Stimulated activated CD4-positive, alpha-beta T cell treated with anti-CD3 and anti-CD28 coated beads, Interleukin-2, amount 100 ng/mL, for 24 hours (primary cell): ENCODE measurements around the gene WDCP.
"Not testable (repeated sequence)": the region's sequence is repeated elsewhere in the genome, so short reads cannot be mapped to it uniquely, and the experiment has no call there.

ENCODE experiments used
- DNase-seq, 2 donors: peaks; one replicate each; pipeline ENCODE4 v3.0.0-alpha.2; 2020

WDCP gene, protein sequence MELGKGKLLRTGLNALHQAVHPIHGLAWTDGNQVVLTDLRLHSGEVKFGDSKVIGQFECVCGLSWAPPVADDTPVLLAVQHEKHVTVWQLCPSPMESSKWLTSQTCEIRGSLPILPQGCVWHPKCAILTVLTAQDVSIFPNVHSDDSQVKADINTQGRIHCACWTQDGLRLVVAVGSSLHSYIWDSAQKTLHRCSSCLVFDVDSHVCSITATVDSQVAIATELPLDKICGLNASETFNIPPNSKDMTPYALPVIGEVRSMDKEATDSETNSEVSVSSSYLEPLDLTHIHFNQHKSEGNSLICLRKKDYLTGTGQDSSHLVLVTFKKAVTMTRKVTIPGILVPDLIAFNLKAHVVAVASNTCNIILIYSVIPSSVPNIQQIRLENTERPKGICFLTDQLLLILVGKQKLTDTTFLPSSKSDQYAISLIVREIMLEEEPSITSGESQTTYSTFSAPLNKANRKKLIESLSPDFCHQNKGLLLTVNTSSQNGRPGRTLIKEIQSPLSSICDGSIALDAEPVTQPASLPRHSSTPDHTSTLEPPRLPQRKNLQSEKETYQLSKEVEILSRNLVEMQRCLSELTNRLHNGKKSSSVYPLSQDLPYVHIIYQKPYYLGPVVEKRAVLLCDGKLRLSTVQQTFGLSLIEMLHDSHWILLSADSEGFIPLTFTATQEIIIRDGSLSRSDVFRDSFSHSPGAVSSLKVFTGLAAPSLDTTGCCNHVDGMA

DNA sequence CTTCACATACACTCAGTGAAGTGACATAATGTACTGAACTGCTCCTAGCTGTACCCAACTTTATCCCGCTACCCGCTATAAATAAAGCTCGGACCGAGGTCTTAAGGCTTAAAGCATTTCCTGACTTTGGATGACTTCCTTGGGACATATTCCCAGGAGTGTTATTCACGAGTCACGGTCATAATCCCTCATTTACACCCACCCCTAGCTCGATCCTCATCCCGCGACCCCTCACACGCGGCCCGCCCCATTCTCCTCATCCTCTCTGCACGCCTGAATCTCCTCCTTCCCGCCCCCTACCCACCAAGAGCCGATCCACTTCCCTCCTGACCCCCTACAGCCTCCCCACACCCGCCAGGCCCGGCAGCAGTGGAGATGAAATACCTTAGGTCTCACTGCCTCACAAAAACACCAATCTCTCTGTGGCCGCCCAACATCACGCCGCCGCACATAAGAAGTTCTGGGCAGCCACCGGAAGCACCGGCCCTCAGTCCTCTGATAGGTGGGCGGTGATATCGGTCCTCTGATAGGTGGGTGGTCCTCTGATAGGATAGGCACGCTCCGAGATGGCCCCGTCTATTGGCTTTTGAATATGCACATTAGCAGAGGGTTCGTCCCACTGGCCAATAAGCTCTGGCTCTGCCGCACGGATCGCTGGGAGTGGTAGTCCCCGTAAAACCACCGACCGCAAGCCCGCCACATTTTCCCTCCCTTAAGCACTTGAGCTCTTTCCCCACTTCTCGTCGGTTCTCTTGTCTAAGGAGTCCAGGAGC lies at the start of gene WDCP:
Gene WDCP (minus strand): TSS at position 462 of the 773 bp plus-strand sequence. CDS start 7,897 bp downstream, outside the sequence.
- peak; percentile 91 for DNase-seq

DNA sequence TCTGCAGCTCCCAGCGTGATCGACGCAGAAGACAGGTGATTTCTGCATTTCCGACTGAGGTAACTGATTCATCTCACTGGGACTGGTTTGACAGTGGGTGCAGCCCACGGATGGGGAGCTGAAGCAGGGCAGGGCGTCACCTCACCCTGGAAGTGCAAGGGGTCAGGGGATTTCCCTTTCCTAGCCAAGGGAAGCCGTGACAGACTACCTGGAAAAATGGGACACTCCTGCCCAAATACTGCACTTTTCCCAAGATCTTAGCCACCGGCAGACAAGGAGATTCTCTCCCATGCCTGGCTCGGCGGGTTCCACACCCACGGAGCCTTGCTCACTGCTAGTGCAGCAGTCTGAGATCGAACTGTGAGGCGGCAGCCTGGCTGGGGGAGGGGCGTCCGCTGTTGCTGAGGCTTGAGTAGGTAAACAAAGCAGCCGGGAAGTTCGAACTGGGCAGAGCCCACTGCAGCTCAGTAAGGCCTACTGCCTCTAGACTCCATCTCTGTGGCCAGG lies 48.0 kb upstream of the WDCP start:
- not testable (repeated sequence) for DNase-seq

DNA sequence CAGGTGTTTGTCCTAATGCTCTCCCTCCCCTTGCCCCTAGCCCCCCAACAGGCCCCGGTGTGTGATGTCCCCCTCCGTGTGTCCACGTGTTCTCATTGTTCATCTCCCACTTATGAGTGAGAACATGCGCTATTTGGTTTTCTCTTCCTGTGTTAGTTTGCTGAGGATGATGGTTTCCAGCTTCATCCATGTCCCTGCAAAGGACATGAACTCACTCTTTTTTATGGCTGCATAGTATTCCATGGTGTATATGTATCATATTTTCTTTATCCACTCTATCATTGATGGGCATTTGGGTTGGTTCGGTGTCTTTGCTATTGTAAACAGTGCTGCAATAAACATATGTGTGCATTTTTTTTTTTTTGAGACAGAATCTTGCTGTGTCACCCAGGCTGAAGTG lies 46.1 kb upstream of the WDCP start:
- DNase-seq, result not testable (repeated sequence)

DNA sequence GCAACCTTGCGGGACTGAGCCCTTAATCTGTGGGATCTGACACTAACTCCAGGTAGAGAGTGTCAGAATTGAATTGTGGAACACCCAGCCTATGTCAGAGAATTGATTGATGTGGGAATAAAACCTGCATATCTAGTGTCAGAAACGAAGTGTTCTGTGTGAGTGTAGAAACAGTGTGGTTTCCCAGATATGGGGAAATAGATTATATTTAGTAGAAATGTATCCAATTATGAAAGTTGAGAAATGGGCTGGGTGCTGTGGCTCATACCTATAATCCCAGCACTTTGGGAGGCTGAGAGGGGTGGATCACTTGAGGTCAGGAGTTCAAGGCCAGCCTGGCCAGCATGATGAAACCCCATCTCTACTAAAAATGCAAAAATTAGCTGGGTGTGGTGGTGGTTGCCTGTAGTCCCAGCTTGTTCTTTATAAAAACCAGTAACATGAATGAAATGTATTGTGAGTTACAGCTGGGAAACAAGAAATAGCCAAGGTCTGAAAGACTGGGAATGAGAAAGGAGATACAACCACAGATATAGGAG lies 41.7 kb upstream of the WDCP start:
- no peak for DNase-seq

DNA sequence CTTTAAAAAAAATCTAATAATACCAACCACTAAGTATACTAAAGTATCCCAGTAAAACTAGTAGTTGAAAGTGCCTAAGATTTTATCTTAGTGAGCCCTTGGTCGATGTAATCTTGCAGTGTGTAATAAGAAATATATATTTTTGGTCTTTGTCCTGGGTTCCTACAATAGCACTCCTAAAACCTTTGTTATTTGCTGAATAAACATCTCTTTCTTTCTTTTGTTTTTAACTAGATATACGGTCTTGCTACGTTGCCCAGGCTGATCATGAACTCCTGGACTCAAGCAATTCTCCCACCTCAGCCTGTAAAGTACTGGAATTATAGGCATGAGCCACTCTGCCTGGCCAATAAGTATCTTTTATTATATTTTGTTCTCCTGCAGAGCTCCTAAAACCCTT lies 39.8 kb upstream of the WDCP start:
- no peak for DNase-seq

DNA sequence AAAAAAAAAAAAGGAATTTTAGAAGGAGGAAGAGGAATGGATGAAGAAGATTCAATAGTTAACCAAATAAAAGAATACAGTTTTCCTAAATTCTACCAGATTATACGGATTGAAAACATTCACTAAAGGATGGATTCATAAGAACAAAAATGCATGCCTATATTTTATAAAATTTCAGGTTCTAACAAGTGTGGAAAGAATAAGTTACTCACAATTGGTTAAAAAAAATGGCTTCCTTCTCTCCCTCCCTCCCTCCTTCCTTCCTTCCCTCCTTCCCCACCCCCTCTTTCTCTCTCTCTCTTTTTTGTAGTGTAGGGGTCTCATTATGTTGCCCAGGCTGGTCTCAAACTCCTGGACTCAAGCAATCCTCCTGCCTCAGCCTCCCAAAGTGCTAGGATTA lies 39.0 kb upstream of the WDCP start:
- no peak for DNase-seq

DNA sequence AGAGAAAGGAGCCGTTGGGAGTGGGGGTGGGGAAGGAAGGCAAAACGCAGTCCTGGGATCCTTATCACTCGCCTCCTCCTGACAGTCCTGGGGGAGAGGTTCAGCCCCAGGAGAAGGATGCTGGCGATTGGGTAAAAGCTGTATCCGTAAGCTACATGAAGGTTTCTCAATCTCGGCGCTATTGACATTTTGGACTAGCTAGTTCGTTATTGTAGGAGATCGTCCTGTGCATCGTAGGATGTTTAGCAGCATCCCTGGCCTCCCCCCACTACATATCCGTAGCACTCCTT lies 38.0 kb upstream of the WDCP start:
- DNase-seq, result no peak

DNA sequence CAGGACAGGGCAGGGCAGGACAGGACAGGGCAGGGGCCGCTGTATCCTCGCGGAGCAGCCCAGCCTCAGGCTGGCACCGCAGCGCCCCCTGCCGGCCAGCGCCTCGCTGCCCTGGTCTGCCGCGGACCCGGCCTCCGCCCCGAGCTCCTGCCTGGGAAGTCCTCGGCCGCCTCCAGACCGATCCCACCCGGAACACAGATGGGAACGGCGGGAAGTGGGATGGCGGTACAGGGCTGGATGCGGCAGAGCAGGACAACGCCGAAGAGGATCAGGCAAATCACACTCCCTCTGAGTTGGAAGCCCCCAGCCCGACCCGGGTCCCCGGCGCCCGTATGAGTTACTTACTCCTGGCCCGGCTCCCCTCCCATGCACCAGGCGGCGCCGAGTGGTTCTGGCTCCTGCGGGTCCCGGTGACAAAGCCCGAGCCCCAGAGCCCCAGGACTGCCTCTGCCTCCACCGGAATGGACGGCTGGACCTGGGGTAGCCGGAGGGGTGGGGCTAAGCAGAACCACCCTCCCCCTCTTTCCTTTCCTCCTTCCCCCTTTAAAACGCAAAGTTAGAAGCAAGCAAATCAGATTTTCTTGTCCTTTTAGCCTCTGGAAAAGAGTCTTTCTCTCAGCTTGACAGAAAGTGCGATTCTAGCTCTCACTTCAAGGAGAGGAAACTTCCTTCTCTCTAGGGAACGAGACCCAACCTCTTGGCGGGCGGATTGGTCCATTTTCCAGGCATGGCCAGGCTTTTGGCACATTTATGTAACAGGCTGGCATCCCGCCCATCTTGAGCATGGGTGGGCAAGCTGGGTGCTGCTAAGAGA lies 37.4 kb upstream of the WDCP start, which contains the start of gene TP53I3:
Gene TP53I3 (minus strand): TSS at position 449 of the 814 bp plus-strand sequence. CDS start 508 bp downstream, outside the sequence.
- peak; percentile 86 to 88 for DNase-seq

DNA sequence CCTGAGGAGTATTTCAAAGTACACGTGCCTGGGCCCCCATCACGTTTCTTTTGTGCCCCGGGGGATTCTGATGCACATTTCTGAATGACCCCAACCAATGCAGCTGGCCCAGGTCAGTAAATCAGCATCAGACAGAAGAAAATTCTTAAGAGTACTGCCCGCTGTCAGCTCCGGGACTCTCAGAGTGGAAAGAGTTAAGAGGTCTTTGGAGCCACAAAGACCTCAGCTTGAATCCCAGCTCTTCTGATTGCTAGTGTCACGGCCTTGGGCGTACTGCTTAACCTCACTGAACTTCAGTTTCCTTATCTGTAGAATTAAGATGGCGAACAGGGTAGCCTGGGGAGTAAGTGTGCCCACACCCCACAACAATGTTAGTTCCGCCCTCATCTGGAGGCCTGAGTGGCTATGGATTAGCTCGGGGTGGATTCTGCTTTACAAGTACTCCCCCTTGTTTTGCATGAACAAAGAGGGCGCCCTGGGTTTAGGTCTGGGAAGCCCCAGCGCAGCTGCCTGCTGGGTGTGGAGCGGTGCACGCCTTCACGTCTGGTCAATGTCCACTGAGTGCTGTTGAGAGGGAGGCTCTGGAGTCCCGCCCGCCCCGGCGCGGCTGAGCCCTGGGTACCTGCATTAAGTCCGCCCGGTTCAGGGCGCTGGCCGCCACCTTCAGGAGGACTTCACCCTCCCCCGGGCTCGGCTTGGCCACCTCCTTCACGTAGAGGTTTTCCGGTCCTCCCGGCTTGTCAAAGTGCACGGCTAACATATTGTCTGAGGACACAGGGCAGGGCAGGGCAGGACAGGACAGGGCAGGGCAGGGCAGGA lies 36.6 kb upstream of the WDCP start:
- no peak for DNase-seq

DNA sequence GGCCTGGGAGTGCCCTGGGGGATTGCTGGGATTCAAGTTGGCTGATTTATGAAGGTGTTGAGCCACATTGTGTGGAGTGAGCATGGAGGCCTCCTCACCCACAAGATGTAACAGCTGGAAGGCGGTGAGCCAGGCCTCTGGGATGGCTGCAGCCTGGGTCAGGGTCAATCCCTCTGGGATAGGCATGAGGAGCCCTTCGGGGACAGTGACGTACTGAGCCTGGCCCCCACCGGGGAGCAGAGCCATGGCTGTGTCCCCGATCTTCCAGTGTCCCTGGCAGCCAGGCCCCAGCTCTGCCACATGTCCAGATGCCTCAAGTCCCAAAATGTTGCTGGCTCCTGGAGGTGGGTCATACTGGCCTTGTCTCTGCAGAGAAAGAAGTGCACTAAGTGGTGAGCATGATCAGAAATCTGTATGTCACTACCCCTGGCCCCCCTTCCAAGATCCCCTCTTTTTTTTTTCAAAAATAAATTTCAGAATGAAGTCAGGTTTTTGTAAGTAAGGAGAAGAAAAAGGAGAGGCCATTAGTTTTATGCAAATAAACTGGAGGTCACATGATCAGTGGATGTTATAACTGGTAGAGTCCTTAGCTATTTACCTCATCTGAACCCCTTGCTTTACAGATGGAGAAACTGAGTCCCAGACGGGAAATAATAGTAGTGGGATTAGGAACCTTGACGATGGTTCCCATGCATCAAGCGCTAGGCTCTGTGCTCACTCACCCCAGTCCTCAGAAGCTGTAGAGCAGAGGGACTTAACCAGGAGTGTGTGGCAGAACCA lies 35.8 kb upstream of the WDCP start:
- no peak for DNase-seq

DNA sequence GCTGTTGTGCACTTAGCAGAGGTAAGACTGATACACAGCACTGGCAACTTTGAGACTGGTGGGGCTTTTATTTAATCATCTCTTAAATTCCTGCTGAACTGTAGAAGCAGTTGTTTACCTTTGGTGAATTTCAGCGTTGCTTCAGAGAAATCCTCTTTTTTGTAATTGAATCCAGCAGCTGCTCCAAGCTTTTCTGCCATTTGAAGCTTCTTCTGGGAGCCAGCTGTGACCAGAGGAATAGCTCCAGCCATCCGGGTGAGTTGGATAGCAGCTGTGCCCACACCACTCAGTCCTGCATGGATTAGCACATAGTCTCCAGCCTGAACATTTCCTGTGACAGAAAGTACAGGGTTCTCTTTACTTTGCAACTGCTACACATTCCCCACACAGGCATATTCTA lies 33.5 kb upstream of the WDCP start:
- DNase-seq, result no peak

DNA sequence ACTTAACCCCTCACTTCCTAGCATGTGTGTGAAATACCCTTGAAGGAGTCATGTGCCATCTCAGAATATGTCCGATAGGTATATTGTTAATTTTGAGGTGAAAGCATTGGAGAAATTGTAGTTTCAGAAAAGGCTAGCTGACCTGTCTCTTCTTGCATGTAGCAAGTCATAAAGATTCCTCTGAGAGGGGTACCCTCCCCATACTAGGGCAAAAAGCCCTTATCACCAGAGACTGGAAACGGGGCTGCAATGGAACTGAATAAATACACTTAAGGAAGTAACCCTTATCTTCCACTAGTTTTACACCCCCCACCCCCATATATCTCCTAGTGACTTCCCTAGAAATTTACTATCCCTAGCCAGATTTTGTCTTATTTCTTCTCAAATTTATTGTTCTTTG lies 30.7 kb upstream of the WDCP start:
- DNase-seq, result no peak

DNA sequence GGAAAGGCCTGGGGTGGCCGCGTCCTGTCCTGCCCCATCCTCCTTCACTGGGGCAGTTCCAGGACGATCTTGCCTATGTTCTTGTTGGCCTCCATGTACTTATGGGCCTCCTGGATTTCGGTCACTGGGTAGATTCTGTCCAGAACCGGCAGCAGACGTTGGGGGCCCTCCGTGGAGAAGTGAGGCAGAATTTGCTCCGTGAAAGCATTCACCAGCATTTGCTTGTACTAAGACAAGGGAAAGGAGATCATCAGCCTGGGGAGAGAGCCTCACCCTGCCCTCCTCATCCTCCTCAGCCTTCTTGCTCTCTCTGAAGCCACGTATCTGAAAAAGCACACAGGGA lies 30.3 kb upstream of the WDCP start:
- DNase-seq, result no peak

DNA sequence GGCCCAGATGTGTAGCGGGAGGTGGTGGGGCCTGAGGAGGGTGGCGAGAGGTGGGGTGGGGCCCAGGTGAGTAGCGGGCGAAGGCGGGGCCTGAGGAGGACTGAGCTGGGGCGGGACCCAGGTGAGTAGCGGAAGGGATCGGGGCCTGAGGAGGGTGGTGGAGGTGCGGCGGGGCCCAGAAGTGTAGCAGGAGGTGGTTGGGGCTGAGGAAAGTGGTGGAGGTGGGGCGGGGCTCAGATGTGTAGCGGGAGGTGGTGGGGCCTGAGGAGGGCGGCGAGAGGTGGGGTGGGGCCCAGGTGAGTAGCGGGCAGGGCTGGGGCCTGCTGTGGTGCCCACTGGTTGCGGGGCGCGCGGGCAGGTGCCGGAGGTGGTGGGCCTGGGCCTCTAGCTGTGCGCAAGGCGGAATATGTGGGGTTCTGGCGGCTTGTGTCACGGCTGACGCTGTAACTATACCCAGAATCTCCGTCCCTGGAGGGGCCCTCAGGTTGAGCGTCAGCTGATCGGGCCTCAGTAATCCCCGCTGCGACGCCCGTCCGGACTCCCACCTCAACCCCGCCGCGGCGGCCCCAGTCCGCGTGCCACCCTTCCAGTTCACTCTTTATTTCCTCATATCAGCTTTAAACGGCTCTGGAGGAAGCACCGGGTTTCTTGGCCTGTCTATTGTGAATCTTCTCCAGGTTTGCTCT lies 29.8 kb upstream of the WDCP start:
- peak in 1 of 2 donors; percentile 24 for DNase-seq

DNA sequence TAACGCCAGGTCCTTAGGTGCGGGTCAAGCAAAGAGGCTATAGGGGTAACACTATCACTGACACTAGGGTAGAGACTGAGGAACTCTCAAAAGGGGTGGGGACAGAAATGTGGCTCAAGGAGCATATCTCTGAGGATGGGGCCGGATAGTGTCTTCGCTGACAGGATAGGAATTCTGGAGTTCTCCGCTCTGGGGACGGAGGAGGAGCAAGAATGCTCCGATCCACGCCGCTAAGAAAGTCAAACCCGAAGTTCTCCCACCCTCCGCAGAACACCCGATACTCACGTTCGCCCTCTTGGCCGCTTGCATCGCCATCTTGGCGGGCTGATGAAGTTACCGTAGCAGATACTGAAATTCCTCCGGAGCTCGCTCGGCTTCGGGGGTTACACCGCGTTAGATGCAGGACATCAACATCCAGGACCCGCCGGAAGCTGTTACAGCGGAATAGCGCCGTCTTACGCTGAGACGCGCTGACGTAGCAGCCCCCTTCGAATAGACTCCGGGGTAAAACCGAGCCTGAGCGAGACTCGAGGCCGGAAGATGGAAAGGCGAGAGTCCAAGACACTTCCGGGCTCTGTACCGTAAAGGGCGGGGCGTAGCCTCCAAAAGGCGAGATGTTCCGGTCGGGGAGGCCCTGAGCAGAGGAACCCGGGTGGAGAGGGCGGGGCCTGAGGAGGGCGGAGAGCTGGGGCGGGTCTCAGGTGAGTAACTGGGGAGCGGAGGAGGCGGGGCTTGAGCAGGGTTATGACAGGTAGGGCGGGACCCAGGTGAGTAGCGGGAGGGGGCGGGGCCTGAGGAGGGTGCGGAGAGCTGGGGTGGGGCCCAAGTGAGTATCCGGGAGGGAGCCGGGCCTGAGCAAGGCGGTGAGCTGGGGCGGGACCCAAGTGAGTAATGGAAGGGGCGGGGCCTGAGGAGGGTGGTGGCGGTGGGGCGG lies 29.0 kb upstream of the WDCP start, which contains the start of gene SF3B6:
Gene SF3B6 (minus strand): TSS at position 412 of the 934 bp plus-strand sequence. CDS start 97 bp downstream, at position 315.
- DNase-seq, result peak; percentile 100

DNA sequence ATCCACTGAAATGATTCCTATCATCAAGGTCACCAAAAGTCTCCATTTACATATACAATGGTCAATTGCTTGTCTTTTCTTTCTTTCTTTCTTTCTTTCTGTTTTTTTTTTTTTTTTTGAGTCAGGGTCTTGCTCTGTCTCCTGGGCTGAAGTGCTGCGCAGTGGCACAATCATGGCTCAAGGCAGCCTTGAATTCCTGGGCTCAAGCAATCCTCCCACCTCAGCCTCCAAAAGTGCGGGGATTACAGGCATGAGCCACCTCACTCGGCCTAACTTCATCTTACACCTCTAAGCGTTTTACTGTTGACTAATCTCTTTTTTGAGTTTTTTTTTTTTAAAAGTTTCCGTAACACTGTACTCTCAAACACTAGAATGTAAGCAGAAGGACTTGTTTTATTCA lies 28.1 kb upstream of the WDCP start:
- no peak for DNase-seq

DNA sequence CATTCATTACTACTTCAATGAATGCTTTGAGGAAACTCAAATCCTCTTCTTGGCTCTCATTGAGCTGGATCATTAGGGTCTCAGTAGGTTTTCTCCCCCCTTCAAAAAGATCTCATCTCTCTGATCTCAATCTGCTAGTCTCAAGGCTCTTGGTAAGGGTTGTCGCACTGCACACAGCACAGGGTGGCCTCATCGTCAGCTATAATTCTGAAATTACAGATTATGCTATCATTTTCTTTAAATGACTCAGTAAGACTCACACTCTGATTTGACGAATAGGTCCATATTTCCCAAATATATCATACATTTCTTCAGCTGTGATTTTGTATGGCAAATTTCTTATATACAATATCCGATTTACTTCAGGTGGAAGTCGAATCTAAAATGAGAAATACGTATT lies 26.6 kb upstream of the WDCP start:
- DNase-seq, result no peak

DNA sequence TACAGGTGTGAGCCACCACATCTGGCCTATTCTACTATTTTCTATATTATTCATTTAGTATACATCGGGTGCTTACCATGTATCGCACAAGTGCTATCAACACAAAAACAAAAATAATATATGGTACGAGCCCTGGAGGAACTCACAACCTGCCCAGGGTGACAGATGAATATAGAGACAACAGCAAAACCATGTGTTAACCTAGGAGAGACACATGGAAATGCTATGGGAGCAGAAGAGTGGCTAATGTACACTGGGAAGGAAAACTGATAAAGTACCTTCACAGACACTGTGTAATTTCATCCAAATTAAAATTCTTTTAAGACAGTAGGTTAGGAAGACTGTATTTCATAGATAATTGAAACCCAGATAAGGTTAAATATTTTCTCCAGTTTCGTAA lies 25.1 kb upstream of the WDCP start:
- DNase-seq, result no peak

DNA sequence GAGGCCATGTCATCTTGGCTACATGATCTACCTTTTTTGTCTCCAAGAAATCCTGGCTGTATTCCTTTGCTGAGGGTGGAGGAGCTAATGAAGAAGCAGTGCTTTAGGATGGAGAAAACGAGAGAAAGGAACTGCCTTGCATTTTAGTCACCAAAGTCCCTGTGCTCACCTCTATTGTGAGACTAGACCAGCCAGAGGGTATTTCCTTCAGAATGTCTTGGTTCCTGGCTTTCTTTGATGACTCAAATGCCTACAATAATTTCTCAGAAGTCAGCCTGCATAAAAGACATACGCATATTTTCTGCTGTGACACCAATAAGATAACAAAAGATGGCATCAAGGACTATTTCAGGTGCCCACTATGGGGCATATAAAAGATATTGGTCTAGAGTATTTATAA lies 18.1 kb upstream of the WDCP start:
- DNase-seq, result no peak
